ENCODE measurements around the gene CD27.

GRCh38 chr12:6432991-6433390, 11.8 kb upstream of the CD27 start:
- TF ChIP-seq SIN3A (conservative IDR thresholded peaks at IDR 0.05 in 1 of 2, IDR thresholded peaks at IDR 0.05 in 1 of 2; ENCODE audit: low read depth in 1 of 2, low read length in 2 of 2) (no peak), KDM5A (IDR thresholded peaks at IDR 0.05; ENCODE audit: low read length) (no peak), CTCF (IDR thresholded peaks at IDR 0.05; ENCODE audit: control extremely low read depth in 1 of 3, insufficient read depth in 1 of 3, low read depth in 1 of 3, low read length in 3 of 3) (no peak)
